Rectal smooth muscle tissue (tissue), 1 donor: ENCODE results near the gene NOM1.

ENCODE experiments used
- H3K27ac ChIP-seq: one replicate; pipeline ENCODE4 v1.7.0; 2013; ENCODE audit warnings: low read depth, low read length, inconsistent platforms
- H3K27me3 ChIP-seq: one replicate; pipeline ENCODE4 v1.7.0; 2013; ENCODE audit warnings: low read length; ENCODE audit not compliant: control insufficient read depth, insufficient read depth
- H3K36me3 ChIP-seq: one replicate; pipeline ENCODE4 v1.7.0; 2013; ENCODE audit warnings: low read length; ENCODE audit not compliant: control insufficient read depth, insufficient read depth
- H3K4me1 ChIP-seq: one replicate; pipeline ENCODE4 v1.7.0; 2013; ENCODE audit warnings: low read length; ENCODE audit not compliant: control insufficient read depth, insufficient read depth
- H3K4me3 ChIP-seq: one replicate; pipeline ENCODE4 v1.7.0; 2013; ENCODE audit warnings: low read length
- H3K9ac ChIP-seq: one replicate; pipeline ENCODE4 v1.7.0; 2013; ENCODE audit warnings: low read length

Gene NOM1

DNA sequence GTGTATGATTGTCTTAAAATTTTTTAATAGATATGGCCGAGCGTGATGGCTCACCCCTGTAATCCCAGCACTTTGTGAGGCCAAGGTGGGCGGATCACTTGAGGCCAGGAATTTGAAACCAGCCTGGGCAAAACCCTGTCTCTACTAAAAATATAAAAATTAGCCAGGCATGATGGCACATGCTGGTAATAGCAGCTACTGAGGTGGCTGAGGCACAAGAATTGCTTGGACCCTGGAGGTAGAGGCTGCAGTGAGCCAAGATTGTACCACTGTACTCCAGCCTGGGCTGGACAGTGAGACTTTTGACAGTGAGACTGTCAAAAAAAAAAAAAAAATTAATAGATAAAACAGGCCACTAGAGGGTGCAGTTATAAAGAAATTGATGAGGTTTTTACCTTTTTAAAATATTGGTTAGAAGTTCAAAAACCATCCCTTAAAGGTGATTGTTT, 20.5 kb downstream of the NOM1 start:
- no peaks in the 10 kb centered on the region for H3K4me1 ChIP-seq
- no peak overlapping the region for H3K9ac ChIP-seq
- H3K36me3 ChIP-seq = peaks cover 18% of the 10 kb centered on the region

DNA sequence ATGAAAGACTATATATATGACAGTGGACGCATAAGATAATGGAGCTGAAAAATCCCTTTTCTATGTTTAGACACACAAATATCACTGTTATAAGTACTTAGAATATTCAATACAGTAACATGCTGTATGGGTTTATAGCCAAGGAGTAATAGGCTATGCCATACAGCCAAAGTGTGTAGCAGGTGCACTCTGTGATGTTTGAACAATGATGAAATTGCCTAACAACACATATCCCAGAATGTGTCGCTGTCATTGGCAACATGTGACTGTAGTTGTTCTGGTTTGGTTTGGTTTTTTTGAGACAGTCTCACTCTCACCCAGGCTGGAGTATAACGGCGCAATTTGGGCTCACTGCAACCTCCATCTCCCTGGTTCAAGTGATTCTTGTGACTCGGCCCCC, 26.1 kb downstream of the NOM1 start:
- no peak overlapping the region for H3K27ac ChIP-seq
- peaks cover 2% of the 10 kb centered on the region for H3K36me3 ChIP-seq
- H3K4me3 ChIP-seq = no peak overlapping the region
- H3K4me1 ChIP-seq = no peaks in the 10 kb centered on the region
- no peak overlapping the region for H3K9ac ChIP-seq
- H3K27me3 ChIP-seq = no peaks in the 10 kb centered on the region

More for the DNA sequence above, 20.5 kb downstream of the NOM1 start:
- Histone ChIP-seq H3K27ac (no peak overlapping the region), H3K27me3 (no peaks in the 10 kb centered on the region), H3K4me3 (no peak overlapping the region)

DNA sequence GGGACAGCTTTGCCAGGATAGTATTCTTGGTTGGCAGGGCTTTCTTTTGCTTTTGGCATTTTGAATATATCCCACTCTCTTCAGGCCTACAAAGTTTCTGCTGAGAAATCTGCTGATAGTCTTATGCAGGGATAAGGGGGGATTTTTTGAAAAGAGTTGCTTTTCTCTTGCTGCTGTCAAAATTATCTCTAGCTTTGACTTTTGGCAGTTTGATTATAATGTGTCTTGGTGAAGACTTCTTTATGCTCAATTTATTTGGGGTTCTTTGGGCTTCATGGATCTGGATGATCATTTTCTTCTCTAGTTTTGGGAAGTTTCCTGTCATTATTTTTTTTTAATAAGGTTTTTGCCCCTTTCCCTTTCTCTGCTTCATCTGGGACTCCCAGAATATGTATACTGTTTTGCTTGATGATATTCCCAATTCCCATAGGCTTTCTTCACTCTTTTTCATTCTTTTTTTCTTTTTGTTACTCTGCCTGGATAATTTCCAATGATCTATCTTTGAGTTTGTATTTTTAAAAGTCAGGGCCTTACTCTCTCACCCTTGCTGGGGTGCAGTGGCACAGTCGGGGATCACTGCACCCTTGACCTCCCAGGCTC, 29.6 kb downstream of the NOM1 start:
- Histone ChIP-seq H3K9ac (no peak overlapping the region), H3K4me3 (no peak overlapping the region), H3K36me3 (no peaks in the 10 kb centered on the region), H3K27me3 (no peaks in the 10 kb centered on the region), H3K4me1 (no peaks in the 10 kb centered on the region), H3K27ac (no peak overlapping the region)

DNA sequence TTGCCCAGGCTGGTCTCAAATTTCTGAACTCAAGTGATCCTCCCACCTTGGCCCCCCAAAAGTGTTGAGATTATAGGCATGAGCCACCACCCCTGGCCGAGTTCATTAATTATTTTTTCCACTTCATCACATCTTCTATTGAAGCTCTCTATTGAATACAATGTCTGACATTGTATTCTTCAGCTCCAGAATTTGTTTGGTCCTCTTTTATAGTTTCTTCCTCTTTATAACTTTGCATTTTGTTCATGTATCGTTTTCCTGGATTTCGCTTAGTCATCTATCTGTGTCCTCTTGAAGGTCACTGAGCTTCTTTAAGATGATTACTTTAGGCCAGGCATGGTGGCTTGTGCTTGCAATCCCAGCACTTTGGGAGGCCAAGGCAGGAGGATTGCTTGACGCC, 30.2 kb downstream of the NOM1 start:
- Histone ChIP-seq H3K4me3 (no peak overlapping the region), H3K27ac (no peak overlapping the region), H3K9ac (no peak overlapping the region), H3K36me3 (no peaks in the 10 kb centered on the region), H3K4me1 (no peaks in the 10 kb centered on the region), H3K27me3 (no peaks in the 10 kb centered on the region)

DNA sequence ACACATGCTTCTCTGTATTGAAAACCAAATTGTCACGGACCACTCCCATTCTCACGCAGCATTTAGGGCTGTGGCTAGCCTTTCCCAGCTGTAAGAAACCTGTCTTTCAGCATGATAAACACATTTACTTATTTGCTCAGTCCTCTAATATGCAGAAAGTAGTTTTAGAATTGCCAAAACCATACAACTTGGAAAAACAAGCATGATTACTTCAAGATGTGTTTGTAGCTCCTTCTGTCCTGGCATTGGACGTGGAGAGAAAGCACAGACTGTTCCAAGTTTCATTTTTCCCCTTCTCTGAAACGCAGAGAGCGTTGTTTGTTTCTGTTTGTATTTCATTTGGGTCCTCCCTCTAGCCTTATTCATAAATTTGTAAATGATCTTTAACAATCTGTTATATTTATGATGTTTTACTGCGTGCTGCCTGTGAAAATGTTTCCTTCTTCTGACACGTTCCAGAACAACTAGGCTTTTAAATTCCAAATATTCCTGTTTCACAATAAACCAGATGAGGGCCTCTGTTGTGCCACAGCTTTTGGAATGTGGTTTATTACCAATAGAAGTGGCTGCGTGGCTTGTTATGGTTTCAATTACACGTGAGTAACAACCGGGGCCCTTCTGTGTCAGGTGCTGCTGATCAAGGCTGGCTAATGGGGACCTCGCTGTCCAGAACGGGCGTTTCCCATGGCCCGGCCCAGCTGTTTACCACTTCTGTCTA, 34.8 kb downstream of the NOM1 start:
- no peak overlapping the region for H3K27ac ChIP-seq
- no peaks in the 10 kb centered on the region for H3K27me3 ChIP-seq
- H3K9ac ChIP-seq = no peak overlapping the region
- no peaks in the 10 kb centered on the region for H3K4me1 ChIP-seq
- peak overlapping the region; percentile 42 for H3K4me3 ChIP-seq
- H3K36me3 ChIP-seq = no peaks in the 10 kb centered on the region

DNA sequence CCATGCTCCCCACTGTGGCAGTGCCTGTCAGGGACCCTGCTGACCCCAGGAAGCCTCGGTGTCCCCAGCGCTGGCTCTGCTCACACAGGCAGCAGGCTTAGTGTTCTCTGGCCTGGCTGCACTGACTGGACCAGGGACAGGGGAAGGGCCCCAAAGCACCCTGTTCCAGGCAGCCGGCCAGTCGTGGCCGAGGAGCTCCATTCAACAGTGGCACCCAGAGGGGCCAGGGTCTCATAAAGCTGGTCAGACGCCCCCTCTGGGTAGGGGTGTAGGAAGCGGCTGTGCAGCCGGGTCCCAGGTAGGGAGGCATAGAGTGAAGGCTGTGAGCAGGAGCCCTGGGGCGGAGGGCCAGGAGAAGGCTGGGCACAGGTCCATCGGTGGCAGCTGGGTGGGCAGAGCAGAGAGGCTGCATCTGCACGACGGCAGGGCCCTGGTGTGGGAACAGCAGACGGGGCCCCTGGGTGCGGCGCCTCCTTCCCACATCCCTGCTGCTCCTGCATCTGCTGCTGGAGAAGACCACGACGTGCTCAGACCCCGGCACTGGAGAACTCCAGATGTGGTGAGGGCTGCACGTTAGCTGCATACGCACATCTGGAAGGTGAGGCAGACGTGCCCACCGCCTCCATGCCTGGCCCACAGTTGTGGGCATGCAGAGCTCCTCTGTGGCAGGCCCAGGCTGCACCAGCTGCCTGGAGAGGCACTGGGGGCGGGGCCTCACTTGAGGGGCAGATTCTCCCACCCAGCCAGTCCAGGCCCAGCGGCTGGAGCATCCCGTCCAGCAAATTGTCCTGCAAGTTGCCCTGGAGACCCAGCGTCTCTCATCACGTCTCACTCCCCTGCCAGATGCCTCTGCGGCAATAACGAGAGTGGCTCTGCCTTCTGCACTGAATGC, 35.8 kb downstream of the NOM1 start:
- H3K27me3 ChIP-seq = no peaks in the 10 kb centered on the region
- H3K9ac ChIP-seq = no peak overlapping the region
- H3K4me3 ChIP-seq = no peak overlapping the region
- no peak overlapping the region for H3K27ac ChIP-seq
- H3K36me3 ChIP-seq = no peaks in the 10 kb centered on the region
- H3K4me1 ChIP-seq = no peaks in the 10 kb centered on the region

DNA sequence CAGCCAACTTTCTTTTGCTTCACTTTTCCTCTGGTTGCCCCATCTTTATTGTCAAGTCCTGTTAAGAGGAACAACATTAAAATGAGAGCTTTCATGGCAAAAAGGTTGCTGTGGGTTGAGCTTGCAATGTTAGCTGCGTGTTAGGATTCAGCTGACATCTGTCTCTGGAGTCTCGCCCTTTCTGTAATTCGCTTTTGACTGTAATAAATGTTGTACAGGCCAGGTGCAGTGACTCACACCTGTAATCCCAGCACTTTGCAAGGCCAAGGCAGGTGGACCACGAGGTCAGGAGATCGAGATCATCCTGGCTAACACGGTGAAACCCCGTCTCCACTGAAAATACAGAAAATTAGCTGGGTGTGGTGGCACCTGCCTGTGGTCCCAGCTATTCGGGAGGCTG, 36.9 kb downstream of the NOM1 start:
- Histone ChIP-seq H3K4me3 (no peak overlapping the region), H3K27me3 (no peaks in the 10 kb centered on the region), H3K9ac (no peak overlapping the region), H3K27ac (no peak overlapping the region), H3K4me1 (no peaks in the 10 kb centered on the region), H3K36me3 (no peaks in the 10 kb centered on the region)

DNA sequence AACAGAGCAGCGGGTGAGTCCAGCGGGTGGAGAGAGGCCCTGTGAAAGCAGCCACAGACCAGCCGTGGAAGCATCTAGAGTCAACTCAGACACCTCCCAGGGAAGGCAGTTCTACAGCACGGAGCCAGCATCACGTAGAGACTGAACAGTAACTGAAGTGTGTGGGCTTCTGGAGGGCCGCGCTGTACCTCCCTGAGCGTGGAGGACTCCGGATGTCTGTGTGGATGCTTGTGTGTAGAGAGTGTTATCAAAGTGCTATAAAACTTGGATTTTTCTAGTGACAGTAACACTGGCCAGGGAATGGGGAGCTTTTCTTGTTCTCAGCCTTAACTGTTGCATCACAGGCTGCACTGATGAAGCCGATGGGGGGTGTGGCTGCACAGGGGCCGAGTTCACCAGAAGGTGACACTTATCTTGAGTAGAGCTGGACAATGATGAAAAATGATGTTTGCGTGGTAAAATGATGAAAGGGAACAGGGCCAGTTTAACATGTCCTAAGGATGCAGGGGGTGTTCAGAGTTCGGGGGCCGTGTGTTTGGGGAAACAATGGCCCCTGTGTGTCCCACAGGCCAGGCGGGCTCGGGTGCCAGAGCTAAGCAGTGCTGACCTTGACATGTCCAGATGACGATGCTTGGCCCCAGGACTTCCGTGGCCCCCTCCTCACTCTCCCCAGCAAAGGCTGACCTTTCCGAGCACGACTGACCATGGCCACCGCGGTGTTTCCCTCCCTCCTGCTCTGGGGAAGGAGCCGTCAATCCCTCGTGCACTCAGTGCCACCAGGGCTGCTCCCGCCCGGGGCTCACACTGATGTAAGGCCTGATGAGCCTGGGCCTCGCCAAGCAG, 39.1 kb downstream of the NOM1 start:
- H3K4me3 ChIP-seq = no peak overlapping the region
- H3K9ac ChIP-seq = no peak overlapping the region
- no peaks in the 10 kb centered on the region for H3K36me3 ChIP-seq
- H3K27ac ChIP-seq = no peak overlapping the region
- no peaks in the 10 kb centered on the region for H3K4me1 ChIP-seq
- H3K27me3 ChIP-seq = no peaks in the 10 kb centered on the region

DNA sequence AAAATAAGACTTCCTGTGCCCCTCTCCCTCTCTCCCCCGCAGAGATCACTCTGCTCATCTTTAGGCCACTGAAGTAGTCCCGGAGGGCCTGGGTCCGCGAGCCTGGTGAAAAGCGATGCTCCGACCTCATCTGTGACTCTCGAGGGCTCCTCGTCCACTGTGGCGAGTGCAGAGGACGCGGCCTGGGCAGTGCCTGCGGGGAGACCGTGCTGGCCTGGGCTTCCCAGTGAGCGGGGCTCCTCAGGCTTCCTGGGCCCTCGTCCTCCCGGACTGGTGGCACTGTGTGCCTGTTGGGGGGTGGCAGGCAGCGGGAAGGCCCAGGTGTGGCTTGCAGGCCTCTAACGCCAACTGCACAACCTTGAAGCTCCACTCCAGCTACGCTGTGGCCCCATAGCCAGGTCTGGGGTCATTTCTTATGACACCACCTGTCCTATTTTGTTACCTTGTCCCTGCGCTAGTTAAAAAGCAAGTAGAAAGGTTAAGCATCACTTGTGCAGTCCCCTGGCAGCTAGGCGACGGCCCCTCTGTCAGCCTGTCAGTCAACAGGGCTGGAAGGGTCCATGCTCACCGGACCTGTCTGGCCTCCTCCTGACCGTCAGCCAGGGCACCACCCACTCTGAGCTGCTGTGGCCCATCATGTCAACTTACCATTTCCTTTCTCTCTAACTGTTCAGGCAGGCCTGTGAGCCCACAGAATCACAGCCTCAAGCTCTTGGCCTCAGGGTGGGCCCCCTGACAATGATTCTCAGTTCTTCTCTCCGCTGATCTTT, 40.4 kb downstream of the NOM1 start:
- no peak overlapping the region for H3K9ac ChIP-seq
- H3K36me3 ChIP-seq = no peaks in the 10 kb centered on the region
- no peaks in the 10 kb centered on the region for H3K27me3 ChIP-seq
- no peaks in the 10 kb centered on the region for H3K4me1 ChIP-seq
- H3K27ac ChIP-seq = no peak overlapping the region
- no peak overlapping the region for H3K4me3 ChIP-seq

DNA sequence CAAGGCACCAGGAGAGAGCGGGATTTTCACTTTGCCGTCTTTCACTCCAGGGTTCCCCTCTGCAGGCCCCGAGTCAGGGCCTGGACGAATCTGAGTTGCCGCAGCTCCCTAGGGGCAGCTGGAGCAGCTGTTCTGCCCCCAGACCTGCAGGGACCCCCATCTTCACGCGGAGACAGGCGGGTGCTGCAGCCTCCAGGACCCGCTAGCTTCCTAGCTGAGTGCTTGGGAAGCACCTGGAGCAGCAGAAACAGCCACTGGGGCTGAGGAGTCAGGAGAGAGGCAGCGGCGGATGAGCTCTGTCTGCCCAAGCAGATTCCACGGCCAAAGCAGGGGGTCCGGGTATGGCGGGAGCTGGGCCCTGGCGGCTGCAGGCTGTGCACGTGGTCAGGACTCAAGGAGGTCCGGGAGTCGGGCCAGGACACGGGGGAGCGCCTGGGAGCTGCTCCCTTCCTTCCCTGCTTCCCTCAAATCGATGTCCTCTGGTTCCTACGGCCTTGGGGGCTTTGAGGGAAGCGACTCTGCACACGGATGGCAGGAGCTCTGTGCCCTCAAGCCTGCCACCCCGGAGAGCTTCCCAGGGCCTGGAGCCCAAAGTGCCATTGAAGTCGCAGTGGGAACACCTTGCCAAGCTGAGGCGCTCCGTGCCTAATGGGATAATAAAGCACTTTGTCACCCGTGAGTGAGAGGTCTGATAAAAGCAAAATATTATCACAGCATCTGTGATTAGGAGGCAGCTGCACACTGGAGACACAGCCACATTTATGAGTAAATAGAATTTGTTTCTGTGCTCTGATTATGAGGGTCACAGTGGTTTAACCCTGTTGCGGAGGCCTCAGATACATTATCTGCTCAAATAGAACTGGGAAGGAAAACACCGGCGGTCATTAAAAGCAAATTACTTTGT, 43.8 kb downstream of the NOM1 start:
- no peak overlapping the region for H3K27ac ChIP-seq
- no peak overlapping the region for H3K4me3 ChIP-seq
- no peaks in the 10 kb centered on the region for H3K36me3 ChIP-seq
- H3K4me1 ChIP-seq = no peaks in the 10 kb centered on the region
- no peak overlapping the region for H3K9ac ChIP-seq
- no peaks in the 10 kb centered on the region for H3K27me3 ChIP-seq

DNA sequence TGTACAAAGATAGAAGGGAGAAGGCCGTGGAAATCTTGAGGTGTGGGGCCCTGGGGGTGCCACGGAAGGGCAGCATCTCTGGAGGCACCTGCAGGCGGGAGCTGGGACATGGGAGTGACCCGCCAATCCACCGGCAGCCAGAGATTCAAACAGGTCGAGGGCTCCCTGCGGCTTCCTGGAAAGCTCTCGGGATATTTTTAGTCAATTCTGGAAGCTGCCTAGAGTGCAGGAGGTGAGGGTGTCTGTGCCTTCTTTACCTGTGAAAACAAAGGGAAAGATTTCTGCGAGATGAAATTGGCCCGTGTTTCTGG, 44.4 kb downstream of the NOM1 start:
- peaks cover 5% of the 10 kb centered on the region for H3K27me3 ChIP-seq
- H3K9ac ChIP-seq = no peak overlapping the region
- no peaks in the 10 kb centered on the region for H3K4me1 ChIP-seq
- H3K4me3 ChIP-seq = no peak overlapping the region
- no peaks in the 10 kb centered on the region for H3K36me3 ChIP-seq
- H3K27ac ChIP-seq = no peak overlapping the region
